Dermis blood vessel endothelial cell (primary cell): ENCODE results near the gene TAOK3. TPM values are rescaled to one million over a fixed set of nuclear protein-coding genes. Genes with fewer than 3 reads are reported as not detected.
A peak's percentile ranks its signal among the peaks of the same experiment; 100 is the strongest.
"Not testable (repeated sequence)": the region's sequence is repeated elsewhere in the genome, so short reads cannot be mapped to it uniquely, and the experiment has no call there.

Source experiments
- DNase-seq: peaks from one replicate; pipeline ENCODE4 v3.0.0; 2010
- total RNA-seq: library from RNA; depleted of rRNA; stranded (reverse); fragments of >200 nt; gene quantifications from 2 replicates; pipeline ENCODE4 v1.2.3, GENCODE V29; 2014

The TAOK3 gene
- total RNA-seq, 1 donor from 2014 or later = 27.2 TPM

GRCh38 chr12:118189741-118190191 is 182.9 kb downstream of the TAOK3 start:
- no peak for DNase-seq

DNA sequence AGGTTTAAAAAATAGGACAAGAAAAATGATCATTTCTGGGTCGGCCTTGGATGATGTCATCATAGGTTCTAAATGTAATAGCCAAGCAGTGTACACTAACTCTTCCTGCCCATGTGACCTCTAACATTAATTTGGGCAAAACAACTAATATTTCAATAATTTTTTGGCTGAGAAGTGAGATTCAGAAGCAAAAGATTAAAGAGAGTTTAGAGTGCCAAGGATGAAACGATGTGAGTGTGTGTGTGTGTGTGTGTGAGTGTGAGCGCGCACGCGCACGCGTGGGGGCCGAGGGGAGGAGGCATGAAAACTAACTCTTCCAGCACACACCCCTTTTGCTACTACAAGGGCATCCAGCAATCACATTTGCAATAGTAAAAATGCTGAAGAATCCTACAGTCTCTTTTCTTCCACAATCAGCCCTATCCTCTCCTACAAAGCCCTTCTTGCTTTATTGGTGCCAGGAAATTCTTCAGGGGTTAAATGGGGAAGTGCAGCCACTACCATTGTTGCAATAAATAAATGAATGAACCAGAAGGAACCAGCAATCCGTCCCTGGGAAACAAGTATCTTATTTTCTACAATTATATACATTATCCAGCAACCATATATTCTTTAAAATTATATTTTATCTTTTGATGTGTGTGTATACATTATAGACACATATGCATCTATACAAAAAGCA is 183.9 kb downstream of the TAOK3 start:
- no peak for DNase-seq

DNA sequence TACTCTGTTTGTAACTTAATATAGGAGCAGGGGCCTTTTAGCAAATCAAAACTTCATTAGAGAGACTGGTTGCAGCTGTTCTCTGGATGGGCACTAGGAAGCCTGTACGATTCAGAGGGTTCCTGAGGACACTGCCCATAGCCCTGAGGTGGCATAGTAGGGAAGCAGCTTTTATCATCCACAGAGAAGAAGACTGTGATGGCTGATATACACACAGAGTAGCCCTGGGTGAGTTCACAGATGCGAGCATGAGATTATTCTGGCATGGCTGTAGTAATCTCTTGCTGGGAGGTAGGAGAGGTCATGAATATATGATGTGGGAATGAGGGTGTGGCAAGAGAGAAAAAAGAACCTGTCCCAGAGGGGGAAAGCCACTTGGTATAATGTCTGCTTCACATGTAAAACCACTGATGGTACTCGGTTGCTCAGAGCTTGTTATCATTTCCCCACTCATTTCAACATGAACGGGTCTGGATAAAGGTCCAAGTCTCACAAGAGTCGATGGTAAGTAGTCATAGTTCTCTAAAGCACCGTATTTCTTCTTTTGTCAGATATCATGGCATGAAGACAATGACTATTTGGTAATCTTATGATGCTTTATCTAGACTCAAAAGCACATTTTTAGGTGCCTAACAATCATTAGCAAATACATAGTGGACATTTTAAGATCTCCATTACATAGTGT is 184.8 kb downstream of the TAOK3 start:
- no peak for DNase-seq

GRCh38 chr12:118185602-118186397 is 186.9 kb downstream of the TAOK3 start:
- no peak for DNase-seq

GRCh38 chr12:118183711-118184110 is 189.0 kb downstream of the TAOK3 start:
- peak; percentile 72 for DNase-seq

DNA sequence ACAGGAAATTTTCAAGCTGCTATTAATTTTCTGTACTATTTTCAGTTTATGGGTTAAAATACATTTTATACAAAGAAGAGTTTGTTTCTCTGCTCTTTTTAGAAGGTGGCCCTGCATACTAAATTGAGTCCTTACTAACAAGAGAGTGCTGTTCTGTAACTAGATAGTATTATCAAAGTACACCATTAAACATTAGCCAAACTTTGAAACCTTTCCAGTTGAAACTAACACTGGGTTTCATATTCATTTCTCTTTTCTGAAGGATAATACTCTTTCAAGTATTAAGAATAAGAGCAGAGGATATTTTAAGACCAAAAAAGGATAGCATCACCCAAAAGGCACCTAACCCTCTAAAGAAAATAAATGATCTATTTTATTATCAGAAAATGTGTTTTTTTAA is 189.6 kb downstream of the TAOK3 start:
- no peak for DNase-seq

DNA sequence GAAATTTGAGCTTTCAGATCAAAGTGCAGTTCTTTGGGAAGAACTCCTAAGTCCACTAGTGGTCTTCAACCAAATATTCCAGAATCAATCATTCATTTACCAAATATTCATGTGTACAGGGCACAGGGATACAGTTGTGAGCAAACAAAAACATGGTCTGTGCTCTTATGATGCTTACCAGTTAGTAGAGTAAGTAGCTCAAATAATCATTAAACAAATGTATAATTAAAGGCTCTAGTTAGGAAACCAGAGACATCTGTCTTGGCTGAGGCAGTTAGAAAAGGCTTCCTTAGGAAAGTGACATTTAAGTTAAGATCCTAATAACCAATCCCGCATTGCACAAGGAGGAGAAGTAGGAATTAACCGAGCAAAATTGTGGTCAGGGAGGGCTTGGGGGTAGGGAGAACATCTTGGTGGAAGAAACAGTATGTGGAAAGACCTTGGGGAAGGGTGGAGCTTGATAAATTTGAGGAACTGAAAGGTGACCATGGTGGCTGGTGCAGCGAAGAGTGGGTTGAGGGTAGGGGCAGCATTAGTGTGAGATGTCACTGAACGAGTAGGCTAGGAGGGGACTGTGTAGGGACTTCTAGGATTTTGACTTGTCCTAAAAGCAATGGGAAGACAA is 196.8 kb downstream of the TAOK3 start:
- no peak for DNase-seq

DNA sequence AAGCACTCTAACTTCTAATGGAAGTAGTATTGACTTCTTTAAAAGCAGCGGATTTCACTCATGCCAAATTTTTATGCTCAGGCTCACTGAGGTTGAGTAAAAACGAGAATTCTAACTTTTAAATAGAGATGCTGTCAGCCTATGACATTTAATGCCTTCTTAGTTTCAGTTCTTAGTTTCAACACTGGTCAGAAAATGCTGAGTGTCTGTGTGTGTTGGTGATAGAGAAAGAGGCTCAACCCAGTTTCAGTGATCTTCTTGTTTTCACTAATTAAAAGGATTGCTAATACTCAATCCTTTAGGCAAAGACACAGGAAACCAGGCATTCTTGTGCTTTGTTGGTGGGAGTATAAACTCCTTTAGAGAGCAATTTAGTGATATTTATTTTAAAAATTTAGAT is 205.8 kb downstream of the TAOK3 start:
- DNase-seq = no peak

DNA sequence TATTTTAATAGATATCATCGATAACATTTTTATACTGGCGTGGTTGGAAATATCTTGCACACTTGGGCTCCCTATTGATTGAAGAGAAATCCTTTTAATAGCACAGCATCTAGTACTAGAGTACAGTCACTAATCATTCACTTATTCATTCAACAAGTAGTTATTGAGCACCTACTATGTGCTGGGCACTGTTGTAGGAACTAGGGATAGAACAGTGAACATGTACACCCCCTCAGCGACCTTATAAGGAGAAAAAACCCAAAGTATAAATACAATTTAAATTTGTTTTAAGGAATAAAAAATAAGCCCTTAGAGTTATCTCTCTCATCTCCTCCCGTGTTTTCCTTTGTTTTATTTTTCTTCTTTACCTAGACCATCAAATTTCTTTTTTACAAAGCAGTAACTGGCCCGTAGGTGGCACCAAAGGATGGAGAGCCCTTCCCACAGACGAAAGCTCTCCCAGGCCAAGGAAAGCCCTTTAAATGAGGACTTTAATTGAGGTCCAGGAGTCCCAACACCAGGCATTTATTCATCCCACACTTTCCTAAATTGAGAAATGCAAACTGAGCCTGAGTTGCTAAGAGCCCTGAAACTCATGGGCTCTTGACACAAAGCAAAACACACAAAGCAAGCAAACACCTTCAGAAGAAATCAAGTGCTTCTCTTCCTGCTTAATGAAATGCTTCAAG is 207.8 kb downstream of the TAOK3 start:
- DNase-seq = peak; percentile 67

DNA sequence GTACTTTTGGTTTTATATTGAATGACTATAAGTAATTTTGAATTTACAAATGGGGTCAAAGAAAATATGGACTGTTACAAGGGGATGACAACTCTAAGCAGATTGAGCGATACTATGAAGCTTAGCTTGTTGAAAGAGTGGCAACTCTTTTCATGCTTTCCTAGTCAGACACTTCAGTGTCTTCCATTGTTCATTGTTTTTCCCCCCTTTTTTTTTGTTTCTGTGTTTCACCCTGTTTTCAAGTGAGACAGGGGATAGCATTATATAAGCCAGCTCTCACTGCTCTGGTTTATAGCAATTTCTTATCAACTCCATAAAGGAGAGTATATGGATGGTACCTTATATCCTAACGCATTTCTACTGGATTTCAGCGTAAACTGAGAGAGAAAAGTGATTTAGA is 212.2 kb downstream of the TAOK3 start:
- no peak for DNase-seq

- no peak for DNase-seq
These were observed 221.0 kb downstream of the TAOK3 start for GRCh38 chr12:118151755-118152154.

DNA sequence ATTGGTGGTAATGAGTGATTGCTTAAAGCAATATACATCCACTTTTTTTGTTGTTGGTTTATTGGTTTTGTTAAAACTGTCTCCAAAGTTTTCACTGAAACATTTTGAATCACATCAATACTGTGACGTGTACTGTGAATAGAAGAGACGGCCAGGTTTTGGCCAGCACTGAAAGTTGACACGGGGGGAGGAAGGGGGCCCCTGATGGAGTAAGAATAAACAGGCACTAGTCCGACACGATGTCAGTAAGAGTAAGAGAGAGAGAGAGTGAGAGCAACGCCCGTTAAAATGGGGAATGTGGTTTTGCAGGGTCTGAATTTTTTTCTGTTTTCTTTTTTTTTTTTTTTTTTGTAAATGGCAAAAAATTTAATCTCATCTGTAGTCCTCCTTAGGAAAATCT is 222.1 kb downstream of the TAOK3 start:
- no peak for DNase-seq

DNA sequence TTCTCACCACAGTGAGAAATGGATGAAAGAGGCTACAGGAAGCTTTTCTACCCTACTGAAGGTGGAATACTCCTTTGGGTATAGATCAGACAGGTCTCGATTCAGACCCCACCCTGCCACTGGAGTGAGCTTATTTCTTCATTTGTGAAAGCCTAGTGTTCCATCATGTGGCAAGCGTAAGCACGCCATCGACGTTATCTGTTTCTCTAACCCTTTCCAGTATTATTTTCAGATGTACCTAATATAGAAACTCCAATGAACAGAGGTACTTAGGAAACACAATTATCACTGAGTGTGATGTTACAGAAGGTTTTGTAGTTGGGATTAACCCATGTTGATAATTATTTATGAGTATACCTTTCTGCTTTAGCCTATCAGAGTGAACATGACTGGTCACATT is 224.4 kb downstream of the TAOK3 start:
- DNase-seq = no peak

DNA sequence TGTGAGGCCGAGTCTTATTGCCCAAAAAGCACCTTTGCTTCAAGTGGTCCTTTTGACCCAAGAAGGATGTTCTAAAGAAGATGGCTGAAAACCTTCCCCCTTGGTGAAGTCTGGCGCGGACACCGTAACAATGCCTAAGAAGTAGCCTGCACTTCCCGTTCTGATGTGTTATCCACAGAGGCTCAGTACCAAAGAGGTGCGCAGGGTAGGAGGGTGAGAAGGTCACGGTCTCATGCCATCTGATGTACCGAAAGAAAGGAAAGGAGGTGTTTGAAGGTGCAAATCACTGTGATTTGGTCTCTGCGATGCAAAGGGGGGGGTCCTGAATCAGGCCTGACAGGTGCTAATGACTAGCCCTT is 226.9 kb downstream of the TAOK3 start:
- DNase-seq = no peak

GRCh38 chr12:118145113-118145797 is 227.5 kb downstream of the TAOK3 start:
- no peak for DNase-seq

DNA sequence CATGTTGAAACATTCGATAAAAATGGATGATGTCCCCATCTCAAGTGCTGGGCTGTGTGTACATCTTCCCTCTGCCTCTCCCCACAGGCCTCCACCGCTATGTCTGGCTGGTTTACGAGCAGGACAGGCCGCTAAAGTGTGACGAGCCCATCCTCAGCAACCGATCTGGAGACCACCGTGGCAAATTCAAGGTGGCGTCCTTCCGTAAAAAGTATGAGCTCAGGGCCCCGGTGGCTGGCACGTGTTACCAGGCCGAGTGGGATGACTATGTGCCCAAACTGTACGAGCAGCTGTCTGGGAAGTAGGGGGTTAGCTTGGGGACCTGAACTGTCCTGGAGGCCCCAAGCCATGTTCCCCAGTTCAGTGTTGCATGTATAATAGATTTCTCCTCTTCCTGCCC is 228.2 kb downstream of the TAOK3 start:
- no peak for DNase-seq

- DNase-seq = no peak
These were observed 231.9 kb downstream of the TAOK3 start for GRCh38 chr12:118140825-118141224.

- no peak for DNase-seq
These were observed 235.5 kb downstream of the TAOK3 start for GRCh38 chr12:118137148-118137678.

GRCh38 chr12:118136559-118137003 is 236.1 kb downstream of the TAOK3 start:
- peak; percentile 53 for DNase-seq

DNA sequence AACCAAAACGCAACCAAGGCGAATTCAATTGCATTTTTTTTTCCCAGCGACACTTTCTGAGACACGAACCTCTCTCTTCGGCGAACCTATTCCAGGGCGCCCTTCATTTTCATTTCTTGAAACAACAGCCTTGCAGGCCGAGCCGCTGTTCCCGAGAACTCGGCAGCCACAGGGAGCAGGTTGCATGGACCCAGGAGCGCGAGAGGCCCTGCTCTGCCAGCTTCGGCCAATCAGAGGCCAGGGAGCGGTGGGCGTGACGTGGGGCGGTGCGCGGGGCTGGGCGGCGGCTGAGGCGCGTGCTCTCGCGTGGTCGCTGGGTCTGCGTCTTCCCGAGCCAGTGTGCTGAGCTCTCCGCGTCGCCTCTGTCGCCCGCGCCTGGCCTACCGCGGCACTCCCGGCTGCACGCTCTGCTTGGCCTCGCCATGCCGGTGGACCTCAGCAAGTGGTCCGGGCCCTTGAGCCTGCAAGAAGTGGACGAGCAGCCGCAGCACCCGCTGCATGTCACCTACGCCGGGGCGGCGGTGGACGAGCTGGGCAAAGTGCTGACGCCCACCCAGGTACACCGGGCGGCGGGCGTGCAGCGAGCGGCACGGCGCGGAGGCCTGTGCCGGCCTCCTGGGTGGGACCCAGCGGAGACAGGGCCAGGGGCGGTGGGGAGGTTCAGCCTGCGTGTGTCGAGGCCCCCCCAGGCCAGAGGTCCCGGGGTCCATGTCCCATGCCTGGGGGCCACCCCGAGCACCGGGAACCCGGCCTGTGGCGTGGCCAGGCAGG is 236.7 kb downstream of the TAOK3 start, which contains the start of gene PEBP1:
Gene PEBP1 (plus strand): TSS at position 337 of the 771 bp plus-strand sequence. CDS start 86 bp downstream, at position 423.
- peak; percentile 95 for DNase-seq

DNA sequence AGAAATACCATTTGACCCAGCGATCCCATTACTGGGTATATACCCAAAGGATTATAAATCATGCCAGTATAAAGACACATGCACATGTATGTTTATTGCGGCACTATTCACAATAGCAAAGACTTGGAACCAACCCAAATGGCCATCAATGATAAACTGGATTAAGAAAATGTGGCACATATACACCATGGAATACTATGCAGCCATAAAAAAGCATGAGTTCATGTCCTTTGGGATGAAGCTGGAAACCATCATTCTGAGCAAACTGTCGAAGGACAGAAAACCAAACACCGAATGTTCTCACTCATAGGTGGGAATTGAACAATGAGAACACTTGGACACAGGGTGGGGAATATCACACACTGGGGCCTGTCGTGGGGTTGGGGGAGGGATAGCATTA is 243.3 kb downstream of the TAOK3 start:
- DNase-seq = not testable (repeated sequence)
